Globus pallidus (tissue), 1 donor: ENCODE data around the gene TMEM243.
"Not testable (repeated sequence)": the region's sequence is repeated elsewhere in the genome, so short reads cannot be mapped to it uniquely, and the experiment has no call there.

Source experiments
- DNase-seq: peaks from one replicate; pipeline ENCODE4 v3.0.0-alpha.2; 2015; ENCODE audit warnings: low spot score

The TMEM243 gene

GRCh38 chr7:87212498-87212897 lies 7.0 kb downstream of the TMEM243 start:
- DNase-seq, result no peak

DNA sequence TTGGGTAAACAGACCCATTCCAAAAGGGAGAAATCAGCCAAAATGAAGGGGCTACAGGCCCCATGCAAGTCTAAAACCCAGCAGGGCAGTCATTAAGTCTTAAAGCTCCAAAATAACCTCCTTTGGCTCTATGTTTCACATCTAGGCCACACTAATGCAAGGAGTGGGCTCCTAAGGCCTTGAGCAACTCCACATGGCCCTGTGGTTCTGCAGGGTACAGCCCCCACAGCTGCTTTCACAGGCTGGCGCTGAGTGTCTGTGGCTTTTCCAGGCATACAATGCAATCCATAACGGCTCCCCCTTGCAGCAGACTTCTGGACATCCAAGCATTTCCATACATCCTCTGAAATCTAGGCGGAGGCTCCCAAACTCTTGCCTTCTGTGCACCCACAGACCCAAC lies 9.0 kb downstream of the TMEM243 start:
- DNase-seq, result no peak

DNA sequence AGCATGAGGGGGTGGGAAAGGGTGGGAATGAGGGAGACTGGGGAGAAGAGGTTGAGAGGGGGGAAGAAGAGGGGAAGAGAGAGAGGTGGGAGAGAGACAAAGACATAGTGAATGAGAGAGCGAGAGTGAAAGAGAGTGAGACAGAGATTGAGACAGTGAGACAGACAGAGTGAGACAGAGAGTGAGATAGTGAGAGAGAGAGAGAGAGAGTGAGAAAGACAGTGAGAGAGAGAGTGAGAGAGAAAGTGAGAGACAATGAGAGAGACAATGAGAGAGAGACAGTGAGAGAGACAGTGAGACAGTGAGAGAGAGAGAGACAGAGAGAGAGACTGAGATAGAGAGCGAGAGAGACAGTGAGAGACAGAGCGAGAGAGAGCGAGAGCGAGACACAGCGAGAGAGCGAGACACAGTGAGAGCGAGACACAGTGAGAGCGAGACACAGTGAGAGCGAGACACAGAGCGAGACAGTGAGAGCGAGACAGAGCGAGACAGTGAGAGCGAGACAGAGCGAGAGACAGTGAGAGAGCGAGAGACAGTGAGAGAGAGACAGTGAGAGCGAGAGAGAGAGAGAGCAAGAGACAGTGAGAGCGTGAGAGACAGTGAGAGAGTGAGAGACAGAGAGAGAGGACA lies 10.1 kb downstream of the TMEM243 start:
- no peak for DNase-seq

DNA sequence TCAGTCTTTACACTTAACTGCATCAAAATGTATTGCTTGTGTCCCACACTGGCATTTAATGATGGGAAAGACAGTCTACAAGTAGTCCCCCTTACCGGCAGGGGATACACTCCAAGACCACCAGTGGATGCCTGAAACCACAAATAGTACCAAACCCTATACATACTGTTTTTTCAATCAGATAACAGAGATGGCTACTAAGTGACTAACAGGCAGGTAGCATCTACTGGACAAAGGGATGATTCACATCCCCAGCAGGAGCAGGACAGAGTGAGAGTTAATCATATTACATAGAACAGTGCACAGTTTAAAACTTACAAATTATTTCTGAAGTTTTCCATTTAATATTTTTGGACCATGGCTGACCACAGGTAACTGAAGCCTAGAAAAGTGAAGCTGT lies 13.2 kb downstream of the TMEM243 start:
- DNase-seq, result no peak

DNA sequence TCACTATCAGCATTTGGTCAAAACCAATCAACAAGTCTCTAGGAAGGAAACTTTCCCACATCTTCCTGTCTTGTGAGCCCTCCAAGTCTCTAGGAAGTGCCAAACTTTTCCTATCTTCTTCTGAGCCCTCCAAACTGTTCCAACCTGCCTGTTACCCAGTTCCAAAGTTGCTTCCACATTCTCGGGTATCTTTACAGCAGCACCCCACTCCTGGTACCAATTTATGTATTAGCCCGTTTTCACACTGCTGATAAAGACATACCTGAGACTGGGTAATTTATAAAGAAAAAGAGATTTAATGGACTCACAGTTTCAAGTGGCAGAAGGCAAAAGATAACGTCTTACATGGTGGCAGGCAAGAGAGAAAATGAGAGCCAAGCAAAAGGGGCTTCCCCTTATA lies 13.8 kb downstream of the TMEM243 start:
- DNase-seq, result not testable (repeated sequence)

DNA sequence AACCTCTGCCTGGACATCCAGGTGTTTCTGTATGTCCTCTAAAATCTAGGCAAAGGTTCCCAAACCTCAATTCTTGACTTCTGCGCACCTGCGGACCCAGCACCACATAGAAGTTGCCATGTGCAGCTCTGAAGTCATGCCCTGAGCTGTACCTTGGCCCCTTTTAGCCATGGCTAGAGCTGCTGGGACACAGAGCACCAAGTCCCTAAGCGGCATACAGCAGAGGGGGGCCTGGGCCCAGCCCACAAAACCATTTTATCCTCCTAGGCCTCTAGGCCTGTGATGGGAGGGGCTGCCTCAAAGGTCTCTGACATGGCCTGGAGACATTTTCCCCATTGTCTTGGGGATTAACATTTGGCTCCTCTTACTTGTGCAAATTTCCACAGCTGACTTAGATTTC lies 14.6 kb downstream of the TMEM243 start:
- no peak for DNase-seq

- DNase-seq, result not testable (repeated sequence)
Measured at GRCh38 chr7:87203929-87204328, 15.6 kb downstream of the TMEM243 start.

GRCh38 chr7:87202705-87203104 lies 16.8 kb downstream of the TMEM243 start:
- DNase-seq, result no peak

GRCh38 chr7:87202208-87202607 lies 17.3 kb downstream of the TMEM243 start:
- peak; percentile 20 for DNase-seq

DNA sequence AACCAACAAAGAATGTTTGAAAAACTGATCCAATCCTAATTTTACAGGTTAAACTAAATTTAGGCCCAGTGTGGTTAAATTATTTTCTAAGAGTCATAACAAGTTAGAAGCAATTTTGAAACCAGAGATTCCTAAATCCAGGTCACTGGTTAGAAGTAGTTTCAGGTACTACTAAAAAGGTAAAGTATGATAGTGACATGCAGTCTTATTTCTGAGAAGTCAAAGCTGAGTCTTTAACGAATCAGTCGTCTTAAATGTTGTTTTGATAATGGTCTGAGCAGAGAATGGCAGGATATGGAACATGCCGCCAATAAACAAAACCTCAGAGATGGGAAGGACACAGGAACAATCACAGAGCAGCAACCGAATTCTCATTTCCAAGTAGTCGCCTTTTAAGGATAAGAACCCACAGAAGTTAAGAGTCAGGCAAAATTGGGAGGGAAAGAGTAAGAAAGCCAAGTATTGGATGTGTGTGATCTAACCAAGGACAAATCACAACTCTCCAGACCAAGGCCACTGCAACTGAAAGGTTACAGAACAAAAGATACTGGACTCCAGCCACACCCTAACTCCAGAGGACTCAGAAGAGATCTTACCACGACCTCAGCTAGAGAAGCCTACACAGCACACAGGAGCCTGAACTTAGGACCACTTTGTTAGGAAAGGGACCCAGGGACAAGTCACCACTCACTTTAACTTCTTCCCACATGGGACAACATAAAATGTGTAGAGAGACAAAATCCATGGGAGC lies 19.7 kb downstream of the TMEM243 start:
- no peak for DNase-seq

DNA sequence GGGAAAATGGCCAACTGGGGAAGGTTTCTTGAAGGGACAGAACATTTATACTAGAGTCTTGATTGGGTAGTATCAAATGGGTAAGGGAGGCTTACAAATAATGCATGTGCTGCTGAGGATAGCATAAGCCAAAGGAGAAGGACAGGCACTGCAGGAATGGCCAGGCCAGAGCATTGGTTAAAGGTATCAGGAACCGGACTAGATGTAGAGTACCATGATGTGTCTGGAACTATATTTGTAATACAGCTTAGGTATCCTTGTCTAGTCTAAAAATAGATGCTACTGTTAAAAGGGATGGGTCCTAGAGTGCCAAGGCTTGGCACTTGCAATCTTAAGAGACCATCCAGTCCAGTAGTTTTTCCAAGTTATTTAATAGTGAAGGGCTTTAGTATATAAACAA lies 20.3 kb downstream of the TMEM243 start:
- DNase-seq, result no peak

DNA sequence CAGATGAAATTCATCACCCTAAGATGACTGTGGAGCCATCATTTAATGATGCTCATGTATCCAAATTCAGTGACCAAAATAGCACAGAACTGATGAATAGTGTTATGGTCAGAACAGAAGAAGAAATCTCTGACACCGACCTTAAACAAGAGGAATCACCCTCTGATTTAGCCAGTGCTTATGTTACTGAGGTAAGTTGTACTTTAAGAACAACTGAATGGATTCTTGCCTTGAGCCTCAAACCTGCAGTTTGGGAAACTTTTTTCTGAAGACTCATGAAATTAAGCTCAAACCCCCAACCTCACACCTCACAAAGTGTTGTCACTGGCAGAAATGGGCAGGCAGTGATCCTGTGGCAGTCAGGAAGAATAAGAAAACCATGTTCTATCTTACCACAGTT lies 25.6 kb downstream of the TMEM243 start:
- DNase-seq, result no peak

DNA sequence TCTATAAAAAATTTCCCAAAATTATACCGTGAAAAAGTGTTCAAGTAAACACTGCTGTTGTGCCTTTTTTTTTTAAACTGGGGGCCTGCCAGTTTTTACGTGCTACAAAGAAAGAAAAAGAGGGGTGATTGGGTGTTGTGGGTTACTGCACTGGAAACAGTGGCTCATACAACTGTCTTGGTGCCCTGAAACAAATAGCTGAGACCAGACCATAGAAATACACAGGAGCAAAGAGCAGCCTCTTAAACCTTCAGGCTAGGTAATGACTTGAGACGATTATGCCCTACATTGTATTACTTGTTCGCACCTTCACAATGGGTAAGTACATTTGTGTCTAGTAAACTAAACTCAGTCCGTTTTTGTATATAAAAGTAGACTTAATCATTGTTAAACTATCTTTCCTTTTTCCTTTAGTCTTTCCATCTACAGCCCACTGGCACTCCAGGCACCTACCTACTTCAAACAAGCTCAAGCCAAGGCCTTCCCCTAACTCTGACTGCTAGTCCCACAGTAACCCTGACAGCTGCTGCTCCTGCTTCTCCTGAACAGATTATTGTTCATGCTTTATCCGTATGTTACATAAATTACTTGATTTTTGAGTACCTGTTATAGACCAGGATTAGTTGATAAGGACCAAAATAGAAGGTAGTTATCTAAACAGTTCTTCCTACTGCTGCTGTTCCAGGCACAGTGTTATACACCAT lies 26.6 kb downstream of the TMEM243 start:
- no peak for DNase-seq

- DNase-seq, result no peak
Measured at GRCh38 chr7:87190783-87191182, 28.7 kb downstream of the TMEM243 start.

GRCh38 chr7:87188930-87189329 lies 30.6 kb downstream of the TMEM243 start:
- DNase-seq, result no peak

DNA sequence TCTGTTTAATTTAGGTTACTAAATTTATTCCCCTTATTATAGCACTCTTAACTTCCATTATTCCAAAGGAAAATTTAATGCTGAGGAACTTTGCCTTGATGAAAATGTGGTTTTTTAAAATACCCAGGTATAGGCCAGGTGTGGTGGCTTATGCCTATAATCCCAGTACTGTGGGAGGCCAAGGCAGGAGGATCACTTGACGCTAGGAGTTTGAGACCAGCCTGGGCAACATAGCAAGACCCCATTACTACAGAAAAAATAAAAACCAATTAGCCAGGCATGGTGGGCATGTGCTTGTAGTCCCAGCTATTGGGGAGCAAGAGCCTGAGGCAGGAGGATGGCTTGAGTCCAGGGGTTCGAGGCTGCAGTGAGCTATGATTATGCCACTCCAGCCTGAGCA lies 32.4 kb downstream of the TMEM243 start:
- DNase-seq, result no peak

DNA sequence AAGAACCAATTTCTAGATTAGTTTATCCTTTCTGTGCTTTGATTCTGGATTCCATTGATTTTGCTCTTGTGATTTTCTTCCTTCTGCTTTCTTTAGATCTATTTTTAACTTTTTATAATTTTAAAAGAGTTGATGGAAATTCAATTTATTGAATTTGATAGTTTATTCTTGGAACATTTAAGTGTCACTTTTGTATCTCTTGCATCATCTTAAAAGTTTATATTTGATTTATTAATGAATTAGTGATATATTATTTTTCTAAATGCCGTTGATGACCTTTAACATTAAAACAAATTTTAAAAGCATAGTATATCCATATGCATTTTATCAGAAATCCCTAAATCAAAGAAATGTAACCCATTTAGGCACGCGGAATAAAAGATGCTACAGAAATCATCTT lies 40.4 kb downstream of the TMEM243 start:
- no peak for DNase-seq

DNA sequence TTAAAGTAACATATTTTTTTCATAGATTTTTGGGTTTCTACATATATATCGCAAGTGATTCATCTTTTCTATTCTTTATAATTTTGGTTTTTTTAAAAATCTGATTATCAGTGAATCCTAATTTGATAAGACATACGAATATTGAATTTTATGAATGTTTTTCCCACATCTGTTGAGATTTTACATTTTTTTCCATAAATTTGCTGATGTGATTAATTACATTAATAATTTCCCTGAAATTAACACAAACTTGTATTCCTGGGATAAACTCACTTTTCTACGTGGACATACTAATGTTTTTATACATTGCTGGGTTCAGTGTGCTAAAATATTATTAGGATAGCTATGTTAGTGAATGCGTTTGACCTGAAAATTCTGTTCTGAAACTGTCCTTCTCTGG lies 41.2 kb downstream of the TMEM243 start:
- no peak for DNase-seq

GRCh38 chr7:87173471-87173870 lies 46.1 kb downstream of the TMEM243 start:
- DNase-seq, result no peak

- DNase-seq, result no peak
Measured at GRCh38 chr7:87171282-87171934, 48.1 kb downstream of the TMEM243 start.

DNA sequence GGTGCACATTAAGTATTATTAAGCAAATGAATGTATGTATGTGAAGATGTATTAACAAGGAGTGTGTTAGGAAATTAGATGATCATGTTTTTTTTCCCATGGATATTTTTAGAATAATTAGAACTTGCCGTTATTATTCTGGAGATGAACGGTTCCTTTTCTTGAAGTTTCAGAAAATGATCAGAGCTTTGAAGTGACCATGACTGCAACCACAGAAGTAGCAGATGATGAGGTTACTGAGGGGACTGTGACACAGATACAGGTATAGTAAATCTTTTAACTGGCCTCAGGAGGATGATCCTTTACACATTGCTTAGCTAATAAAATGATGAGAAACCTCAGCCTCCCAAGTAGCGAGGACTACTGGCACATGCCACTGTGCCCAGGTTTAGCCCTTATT lies 48.7 kb downstream of the TMEM243 start:
- DNase-seq, result no peak

GRCh38 chr7:87164433-87164832 lies 55.1 kb downstream of the TMEM243 start:
- DNase-seq, result no peak

GRCh38 chr7:87159538-87159937 lies 60.0 kb downstream of the TMEM243 start:
- no peak for DNase-seq
